Hepatocyte (in vitro differentiated cells): ENCODE data around the gene STYXL2. TPM values are rescaled to one million over a fixed set of nuclear protein-coding genes. Genes with fewer than 3 reads are reported as not detected.

Experiments used
- DNase-seq: peaks from one replicate; pipeline ENCODE4 v3.0.0-alpha.2; 2016; ENCODE audit warnings: low spot score
- H2AFZ ChIP-seq: fragments of 200-600 bp; sonication (generic); 2 replicates; pipeline ENCODE4 v1.6.0; 2016; ENCODE audit warnings: antibody characterized with exemption, mild to moderate bottlenecking
- H3K27ac ChIP-seq: fragments of 200-600 bp; sonication (generic); 2 replicates; pipeline ENCODE4 v1.5.1; 2016; ENCODE audit warnings: mild to moderate bottlenecking
- H3K27me3 ChIP-seq: fragments of 200-600 bp; sonication (generic); 2 replicates; pipeline ENCODE4 v1.6.1; 2016
- H3K36me3 ChIP-seq: fragments of 200-600 bp; sonication (generic); replicated peaks from 2 replicates; pipeline ENCODE4 v1.5.1; 2016; ENCODE audit warnings: low read depth; ENCODE audit not compliant: insufficient read depth
- H3K4me1 ChIP-seq: fragments of 200-600 bp; sonication (generic); 2 replicates; pipeline ENCODE4 v1.5.1; 2016; ENCODE audit warnings: mild to moderate bottlenecking, moderate library complexity; ENCODE audit not compliant: insufficient read depth
- H3K4me2 ChIP-seq: fragments of 200-600 bp; sonication (generic); 2 replicates; pipeline ENCODE4 v1.6.0; 2016
- H3K4me3 ChIP-seq: fragments of 200-600 bp; sonication (generic); 2 replicates; pipeline ENCODE4 v1.5.1; 2016; ENCODE audit warnings: mild to moderate bottlenecking
- H3K79me2 ChIP-seq: fragments of 200-600 bp; sonication (generic); 2 replicates; pipeline ENCODE4 v1.6.0; 2017; ENCODE audit warnings: mild to moderate bottlenecking
- H3K9me2 ChIP-seq: fragments of 200-600 bp; sonication (generic); replicated peaks from 2 replicates; pipeline ENCODE4 v1.6.0; 2017; ENCODE audit warnings: mild to moderate bottlenecking; ENCODE audit not compliant: insufficient read depth
- H3K9me3 ChIP-seq: fragments of 200-600 bp; sonication (generic); 2 replicates; pipeline ENCODE4 v1.5.1; 2016; ENCODE audit warnings: low read depth, mild to moderate bottlenecking
- H4K20me1 ChIP-seq: fragments of 200-600 bp; sonication (generic); 2 replicates; pipeline ENCODE4 v1.6.0; 2016; ENCODE audit warnings: mild to moderate bottlenecking; ENCODE audit not compliant: insufficient read depth, poor library complexity, severe bottlenecking
- CTCF ChIP-seq: fragments of 200-600 bp; sonication (generic); IDR thresholded peaks from 2 replicates; pipeline ENCODE4 v1.5.1; 2016; ENCODE audit warnings: antibody characterized with exemption, mild to moderate bottlenecking; ENCODE audit not compliant: poor library complexity
- EZH2 ChIP-seq: fragments of 200-600 bp; sonication (generic); IDR thresholded peaks from 2 replicates; pipeline ENCODE4 v1.6.1; 2016; ENCODE audit warnings: antibody characterized with exemption, mild to moderate bottlenecking, borderline replicate concordance
- EZH2phosphoT487 ChIP-seq: fragments of 200-600 bp; sonication (generic); IDR thresholded peaks from one replicate; pipeline ENCODE4 v1.6.1; 2018; ENCODE audit warnings: antibody characterized with exemption, mild to moderate bottlenecking, low read depth, moderate library complexity; ENCODE audit not compliant: unreplicated experiment, severe bottlenecking
- WGBS: methylation state at CpG from one replicate; pipeline ENCODE4 v1.1.6; 2016; ENCODE audit warnings: low lambda C conversion rate; ENCODE audit errors: missing lambda C conversion rate; 5-methylcytosine and 5-hydroxymethylcytosine counted together
- polyA plus RNA-seq: library from polyadenylated mRNA; unstranded; fragments of >200 nt; fragmentation: Nextera tagmentation; extraction: Ambion mirVana; gene quantifications from 2 replicates; pipeline ENCODE4 v1.2.1, GENCODE V29; 2016
- total RNA-seq: library from RNA; depleted of rRNA; stranded (reverse); fragments of >200 nt; gene quantifications from 2 replicates; pipeline ENCODE4 v1.2.3, GENCODE V29; 2014

The STYXL2 gene
- total and polyA plus RNA-seq, 2 experiments from 2014 or later: 0.07 to 0.40 TPM

- no peak for DNase-seq
- peaks cover 9% of the 10 kb centered on the region for H3K4me1 ChIP-seq
- no peak overlapping the region for H3K4me2 ChIP-seq
- no peak for TF ChIP-seq CTCF
- TF ChIP-seq EZH2: no peak
- no peak for TF ChIP-seq EZH2phosphoT487
- WGBS: 74% methylated on average over 1 of the region's 1 CpG
- H3K9me2 ChIP-seq: no peaks in the 10 kb centered on the region
- H3K4me3 ChIP-seq: no peak overlapping the region
- H3K9me3 ChIP-seq: no peaks in the 10 kb centered on the region
- no peaks in the 10 kb centered on the region for H3K36me3 ChIP-seq
- no peaks in the 10 kb centered on the region for H3K79me2 ChIP-seq
- no peak overlapping the region for H2AFZ ChIP-seq
- H3K27me3 ChIP-seq: no peaks in the 10 kb centered on the region
- H3K27ac ChIP-seq: no peak overlapping the region
- no peaks in the 10 kb centered on the region for H4K20me1 ChIP-seq
These were observed 44.8 kb downstream of the STYXL2 start for GRCh38 chr1:167138703-167139102.

- Histone ChIP-seq H3K4me1 (peaks cover 4% of the 10 kb centered on the region), H3K4me3 (no peak overlapping the region), H3K27ac (no peak overlapping the region), H3K4me2 (no peak overlapping the region), H4K20me1 (no peaks in the 10 kb centered on the region), H3K27me3 (no peaks in the 10 kb centered on the region), H3K9me2 (no peaks in the 10 kb centered on the region), H3K9me3 (peaks cover under 1% of the 10 kb centered on the region), H3K79me2 (no peaks in the 10 kb centered on the region), H3K36me3 (no peaks in the 10 kb centered on the region), H2AFZ (no peak overlapping the region)
- TF ChIP-seq CTCF: no peak
- no peak for TF ChIP-seq EZH2
- TF ChIP-seq EZH2phosphoT487: no peak
- DNase-seq: no peak
- WGBS: 93% methylated on average over 3 of the region's 3 CpGs
These were observed 48.1 kb downstream of the STYXL2 start for GRCh38 chr1:167141963-167142362.

Other genes starting within 250 kb of the STYXL2 start
- 19.7 and 21.4 TPM in 2 replicates for gene TADA1, start 217.8 kb upstream of the STYXL2 start, total RNA-seq
- 13.4 and 13.6 TPM in 2 replicates for gene TADA1, start 217.8 kb upstream of the STYXL2 start, polyA plus RNA-seq
- gene ILDR2, start 118.5 kb upstream of the STYXL2 start, total RNA-seq: 2.4 and 3.4 TPM in 2 replicates
- gene ILDR2, start 118.5 kb upstream of the STYXL2 start, polyA plus RNA-seq: 0.28 and 1.6 TPM in 2 replicates
- gene MAEL, start 104.8 kb upstream of the STYXL2 start, total RNA-seq: not detected in 2 replicates
- 0.45 TPM in 1 of 2 replicates, not detected in the other for gene MAEL, start 104.8 kb upstream of the STYXL2 start, polyA plus RNA-seq
- gene GPA33, start 3.7 kb upstream of the STYXL2 start, total RNA-seq: 5.8 and 7.2 TPM in 2 replicates
- gene GPA33, start 3.7 kb upstream of the STYXL2 start, polyA plus RNA-seq: 1.5 and 3.9 TPM in 2 replicates
- gene POU2F1, start 126.8 kb downstream of the STYXL2 start, total RNA-seq: 11.9 and 14.5 TPM in 2 replicates
- 11.9 and 12.1 TPM in 2 replicates for gene POU2F1, start 126.8 kb downstream of the STYXL2 start, polyA plus RNA-seq